H9 (cell line): ENCODE data around the gene RAB40B. TPM values are rescaled to one million over a fixed set of nuclear protein-coding genes. Genes with fewer than 3 reads are reported as not detected.

Experiments used
- DNase-seq: peaks from one replicate; pipeline ENCODE4 v3.0.0-alpha.2; 2017
- H2AFZ ChIP-seq: one replicate; pipeline ENCODE4 v1.6.1; 2013; ENCODE audit warnings: mild to moderate bottlenecking, low read length, control low read depth, moderate library complexity
- H2AK5ac ChIP-seq: 2 replicates; pipeline ENCODE4 v1.6.1; 2013; ENCODE audit warnings: low read length, control low read depth, mixed read lengths; ENCODE audit not compliant: insufficient read length
- H2BK120ac ChIP-seq: one replicate; pipeline ENCODE4 v1.6.1; 2013; ENCODE audit warnings: low read depth, mild to moderate bottlenecking, low read length, control low read depth, inconsistent platforms; ENCODE audit not compliant: poor library complexity, severe bottlenecking
- H2BK12ac ChIP-seq: 2 replicates; pipeline ENCODE4 v1.6.1; 2013; ENCODE audit warnings: low read length, control low read depth, mixed read lengths, low read depth; ENCODE audit not compliant: insufficient read length
- H2BK15ac ChIP-seq: 2 replicates; pipeline ENCODE4 v1.6.1; 2013; ENCODE audit warnings: low read depth, low read length, control low read depth
- H2BK20ac ChIP-seq: one replicate; pipeline ENCODE4 v1.6.1; 2013; ENCODE audit warnings: low read depth, mild to moderate bottlenecking, low read length, control low read depth, inconsistent platforms; ENCODE audit not compliant: poor library complexity, severe bottlenecking
- H2BK5ac ChIP-seq: 2 replicates; pipeline ENCODE4 v1.6.1; 2013; ENCODE audit warnings: low read length, control low read depth, mixed read lengths; ENCODE audit not compliant: insufficient read length
- H3K14ac ChIP-seq: 2 replicates; pipeline ENCODE4 v1.6.1; 2013; ENCODE audit warnings: low read length, control low read depth; ENCODE audit not compliant: insufficient read depth
- H3K18ac ChIP-seq: 2 replicates; pipeline ENCODE4 v1.6.1; 2013; ENCODE audit warnings: low read depth, mild to moderate bottlenecking, mixed read lengths, low read length, control low read depth; ENCODE audit not compliant: insufficient read length
- H3K23ac ChIP-seq: 2 replicates; pipeline ENCODE4 v1.6.1; 2013; ENCODE audit warnings: low read length, control low read depth, mixed read lengths, low read depth; ENCODE audit not compliant: insufficient read length
- H3K23me2 ChIP-seq: 2 replicates; pipeline ENCODE4 v1.6.1; 2013; ENCODE audit warnings: low read depth, mild to moderate bottlenecking, mixed read lengths, low read length, control low read depth; ENCODE audit not compliant: insufficient read length, poor library complexity, severe bottlenecking
- H3K27ac ChIP-seq: 2 replicates; pipeline ENCODE4 v1.5.1; 2013; ENCODE audit warnings: low read length, control low read depth, mixed read lengths, low read depth; ENCODE audit not compliant: insufficient read length
- H3K27me3 ChIP-seq: 2 replicates; pipeline ENCODE4 v1.6.1; 2013; ENCODE audit warnings: low read length, control low read depth, inconsistent platforms; ENCODE audit not compliant: insufficient read depth
- H3K4ac ChIP-seq: 2 replicates; pipeline ENCODE4 v1.6.1; 2013; ENCODE audit warnings: low read depth, mild to moderate bottlenecking, control low read depth, inconsistent platforms, low read length, moderate library complexity
- H3K4me1 ChIP-seq: 2 replicates; pipeline ENCODE4 v1.6.1; 2013; ENCODE audit warnings: low read length, control low read depth, inconsistent platforms; ENCODE audit not compliant: insufficient read depth
- H3K4me2 ChIP-seq: 2 replicates; pipeline ENCODE4 v1.6.1; 2013; ENCODE audit warnings: low read length, control low read depth, mixed read lengths; ENCODE audit not compliant: insufficient read length, insufficient read depth
- H3K56ac ChIP-seq: 2 replicates; pipeline ENCODE4 v1.6.1; 2013; ENCODE audit warnings: low read depth, mild to moderate bottlenecking, mixed read lengths, low read length, control low read depth; ENCODE audit not compliant: insufficient read length
- H3K79me1 ChIP-seq: 2 replicates; pipeline ENCODE4 v1.6.1; 2013; ENCODE audit warnings: low read depth, mild to moderate bottlenecking, moderate library complexity, low read length, control low read depth, inconsistent platforms; ENCODE audit not compliant: insufficient read depth, poor library complexity, severe bottlenecking
- H3K79me2 ChIP-seq: 2 replicates; pipeline ENCODE4 v1.6.1; 2013; ENCODE audit warnings: low read length, control low read depth, inconsistent platforms; ENCODE audit not compliant: insufficient read depth
- H3K9ac ChIP-seq: 2 replicates; pipeline ENCODE4 v1.6.1; 2013; ENCODE audit warnings: low read length, control low read depth, mixed read lengths; ENCODE audit not compliant: insufficient read length; ENCODE audit errors: extremely low read depth
- H3K9me3 ChIP-seq: one replicate; pipeline ENCODE4 v1.6.1; 2013; ENCODE audit warnings: low read depth, low read length, inconsistent platforms; ENCODE audit not compliant: control insufficient read depth
- H3T11ph ChIP-seq: one replicate; pipeline ENCODE4 v1.6.1; 2013; ENCODE audit warnings: mild to moderate bottlenecking, low read length, control low read depth, inconsistent platforms
- H4K20me1 ChIP-seq: one replicate; pipeline ENCODE4 v1.6.1; 2013; ENCODE audit not compliant: control insufficient read depth, insufficient read length, insufficient read depth
- H4K5ac ChIP-seq: 2 replicates; pipeline ENCODE4 v1.6.1; 2013; ENCODE audit warnings: low read depth, mild to moderate bottlenecking, mixed read lengths, low read length, control low read depth; ENCODE audit not compliant: insufficient read length
- H4K8ac ChIP-seq: replicated peaks from 2 replicates; pipeline ENCODE4 v1.6.1; 2013; ENCODE audit warnings: low read length, control low read depth, mixed read lengths, low read depth; ENCODE audit not compliant: insufficient read length
- H4K91ac ChIP-seq: 2 replicates; pipeline ENCODE4 v1.6.1; 2013; ENCODE audit warnings: low read depth, mild to moderate bottlenecking, moderate library complexity, mixed read lengths, low read length, control low read depth; ENCODE audit not compliant: insufficient read length
- H3K27ac Mint-ChIP-seq, 3 experiments: 2 replicates in 2 of 3; 3 replicates in 1 of 3; pipeline ENCODE4 v1.8.0; 2020 to 2021; ENCODE audit warnings: mixed read lengths in 3 of 3, mild to moderate bottlenecking in 1 of 3, moderate library complexity in 1 of 3
- H3K27me3 Mint-ChIP-seq: 2 replicates; pipeline ENCODE4 v1.8.0; 2021; ENCODE audit warnings: low read depth, mild to moderate bottlenecking, moderate library complexity, mixed read lengths
- H3K36me3 Mint-ChIP-seq, 3 experiments: 2 replicates in 2 of 3; 3 replicates in 1 of 3; pipeline ENCODE4 v1.8.0; 2020 to 2021; ENCODE audit warnings: low read depth in 3 of 3, mixed read lengths in 3 of 3; ENCODE audit not compliant: insufficient read depth in 1 of 3
- H3K4me1 Mint-ChIP-seq, 2 experiments: 2 replicates each; pipeline ENCODE4 v1.8.0; 2020; ENCODE audit warnings: mixed read lengths in 2 of 2
- H3K4me3 Mint-ChIP-seq, 2 experiments: 2 replicates in 1 of 2; 3 replicates in 1 of 2; pipeline ENCODE4 v1.8.0; 2020 to 2021; ENCODE audit warnings: mild to moderate bottlenecking in 2 of 2, mixed read lengths in 2 of 2, moderate library complexity in 1 of 2
- H3K9me3 Mint-ChIP-seq, 2 experiments: 2 replicates in 1 of 2; 3 replicates in 1 of 2; pipeline ENCODE4 v1.8.0; 2020; ENCODE audit warnings: mild to moderate bottlenecking in 2 of 2, mixed read lengths in 2 of 2, moderate library complexity in 1 of 2
- CTCF ChIP-seq: fragments of 200-600 bp; sonication (generic); conservative IDR thresholded peaks from 3 replicates; pipeline ENCODE4 v1.8.0; 2021; ENCODE audit warnings: antibody characterized with exemption, mild to moderate bottlenecking
- WGBS: extraction: QIAGEN DNeasy Blood & Tissue Kit; methylation state at CpG from one replicate; pipeline ENCODE4 v1.1.7; 2013; ENCODE audit warnings: missing lambda C conversion rate, low lambda C conversion rate, mixed read lengths; ENCODE audit not compliant: insufficient read length; ENCODE audit errors: extremely low coverage; 5-methylcytosine and 5-hydroxymethylcytosine counted together
- total RNA-seq: library from RNA; stranded (reverse); gene quantifications from 2 replicates; pipeline ENCODE4 v1.2.1, GENCODE V29; 2021

The RAB40B gene
- total RNA-seq, 1 experiment from 2014 or later, result 3.5 TPM

GRCh38 chr17:82692268-82692667, 6.2 kb downstream of the RAB40B start:
- H3K27me3 Mint-ChIP-seq, result peaks cover 33% of the 10 kb centered on the region
- no peak for TF ChIP-seq CTCF

More at GRCh38 chr17:82692268-82692667, 6.2 kb downstream of the RAB40B start:
- peaks cover 13% of the 10 kb centered on the region in 2 experiments; a peak in 4 of 5 replicates for H3K9me3 Mint-ChIP-seq
- no peaks in the 10 kb centered on the region for H4K20me1 ChIP-seq
- peaks cover 0 to 5% of the 10 kb centered on the region in 2 experiments; a peak in 1 of 4 replicates for H3K4me1 Mint-ChIP-seq
- DNase-seq, result no peak
- H3T11ph ChIP-seq, result no peak overlapping the region
- H3K14ac ChIP-seq, result no peak overlapping the region; the same call in 1 of the 2 replicates
- no peak overlapping the region for H4K5ac ChIP-seq
- H2BK120ac ChIP-seq, result no peak overlapping the region
- H3K18ac ChIP-seq, result no peak overlapping the region
- no peak overlapping the region for H2BK5ac ChIP-seq
- H3K36me3 Mint-ChIP-seq, result peaks cover 0 to 8% (median 7%) of the 10 kb centered on the region in 3 experiments; a peak in 5 of 7 replicates
- H3K27ac ChIP-seq, result no peak overlapping the region
- H3K79me2 ChIP-seq, result no peaks in the 10 kb centered on the region
- no peaks in the 10 kb centered on the region for H3K9me3 ChIP-seq
- no peak overlapping the region for H2AK5ac ChIP-seq
- no peaks in the 10 kb centered on the region for H3K4me1 ChIP-seq
- H3K4me3 Mint-ChIP-seq, result no peak overlapping the region
- peaks cover under 1% of the 10 kb centered on the region for H3K23me2 ChIP-seq
- no peak overlapping the region for H3K23ac ChIP-seq
- no peak overlapping the region for H3K4ac ChIP-seq
- no peak overlapping the region for H4K91ac ChIP-seq
- no peak overlapping the region for H2BK20ac ChIP-seq
- no peak overlapping the region for H2BK15ac ChIP-seq
- no peak overlapping the region for H4K8ac ChIP-seq
- H2AFZ ChIP-seq, result no peak overlapping the region
- H3K4me2 ChIP-seq, result no peak overlapping the region
- no CpG with 5 or more reads among the region's 16 CpGs for WGBS
- H3K56ac ChIP-seq, result no peak overlapping the region
- H3K9ac ChIP-seq, result no peak overlapping the region
- H2BK12ac ChIP-seq, result no peak overlapping the region
- H3K79me1 ChIP-seq, result no peaks in the 10 kb centered on the region
- H3K27me3 ChIP-seq, result peaks cover 10% of the 10 kb centered on the region; the same call in 1 of the 2 replicates
- no peak overlapping the region for H3K27ac Mint-ChIP-seq
